Lower lobe of right lung (tissue), 2 donors: ENCODE measurements around the gene MACROD2. TPM values are rescaled to one million over a fixed set of nuclear protein-coding genes. Genes with fewer than 3 reads are reported as not detected.
A peak's percentile ranks its signal among the peaks of the same experiment; 100 is the strongest.

Experiments
- ATAC-seq, 2 donors: fragments of 200-7000 bp; cut with Tn5 transposase; one replicate each; pipeline ENCODE4 v1.9.1; 2020 to 2022; ENCODE audit warnings: mild to moderate bottlenecking in 2 of 2, moderate library complexity in 2 of 2
- DNase-seq: peaks from one replicate; pipeline ENCODE4 v3.0.0-alpha.2; 2020
- H3K27ac ChIP-seq: fragments of 200-600 bp; one replicate; pipeline ENCODE4 v1.8.0; 2022
- H3K27me3 ChIP-seq: fragments of 200-600 bp; one replicate; pipeline ENCODE4 v1.8.0; 2022; ENCODE audit warnings: low read depth
- H3K36me3 ChIP-seq: fragments of 200-600 bp; one replicate; pipeline ENCODE4 v1.8.0; 2022; ENCODE audit warnings: mild to moderate bottlenecking
- H3K4me1 ChIP-seq: fragments of 200-600 bp; one replicate; pipeline ENCODE4 v1.8.0; 2022
- H3K4me3 ChIP-seq: fragments of 200-600 bp; one replicate; pipeline ENCODE4 v1.8.0; 2022; ENCODE audit warnings: mild to moderate bottlenecking
- H3K9me3 ChIP-seq: fragments of 200-600 bp; one replicate; pipeline ENCODE4 v1.8.0; 2022
- CTCF ChIP-seq: fragments of 200-600 bp; IDR thresholded peaks from one replicate; pipeline ENCODE4 v1.8.0; 2022; ENCODE audit warnings: antibody characterized with exemption, mild to moderate bottlenecking
- intact Hi-C: fragments of 100-400 bp; cut with DNase I; formaldehyde crosslinking; loops from one replicate; pipeline ENCODE4 v1.11.0; 2022
- total RNA-seq: library from RNA; stranded (reverse); fragmentation: NEBNext Ultra II Directional; extraction: Animal tissue kit (Norgen Biotek cat#: 25700); gene quantifications from one replicate; pipeline ENCODE4 v1.2.1, GENCODE V29; 2021
- donor health status: DM: no; HTN: yes; CAD: no; lungs with severe emphysema.

MACROD2 gene
- total RNA-seq, 1 donor from 2014 or later: 73.0 TPM

GRCh38 chr20:15708984-15709598 is 1713.8 kb downstream of the MACROD2 start:
- H3K27me3 ChIP-seq: no peaks in the 10 kb centered on the region
- no peak for ATAC-seq
- DNase-seq: peak; percentile 60
- no peaks in the 10 kb centered on the region for H3K36me3 ChIP-seq
- intact Hi-C loops: no loop called here
- peak; percentile 56 for TF ChIP-seq CTCF
- H3K4me1 ChIP-seq: no peaks in the 10 kb centered on the region
- H3K27ac ChIP-seq: no peak overlapping the region
- no peaks in the 10 kb centered on the region for H3K9me3 ChIP-seq
- H3K4me3 ChIP-seq: no peak overlapping the region

- Histone ChIP-seq H3K4me3 (no peak overlapping the region), H3K27me3 (no peaks in the 10 kb centered on the region), H3K27ac (no peak overlapping the region), H3K9me3 (no peaks in the 10 kb centered on the region), H3K36me3 (no peaks in the 10 kb centered on the region), H3K4me1 (no peaks in the 10 kb centered on the region)
- no peak for ATAC-seq
- intact Hi-C loops: no loop called here
- TF ChIP-seq CTCF: no peak
- DNase-seq: no peak
These were observed 1715.3 kb downstream of the MACROD2 start for GRCh38 chr20:15710636-15711035.

- no peak overlapping the region for H3K4me3 ChIP-seq
- no peak for TF ChIP-seq CTCF
- H3K9me3 ChIP-seq: no peaks in the 10 kb centered on the region
- DNase-seq: no peak
- no peaks in the 10 kb centered on the region for H3K27me3 ChIP-seq
- H3K27ac ChIP-seq: no peak overlapping the region
- no peak for ATAC-seq
- H3K4me1 ChIP-seq: no peaks in the 10 kb centered on the region
- H3K36me3 ChIP-seq: no peaks in the 10 kb centered on the region
- intact Hi-C loops: no loop called here
These were observed 1715.9 kb downstream of the MACROD2 start for GRCh38 chr20:15711177-15711576.

- no peak for DNase-seq
- no peaks in the 10 kb centered on the region for H3K4me1 ChIP-seq
- H3K27ac ChIP-seq: no peak overlapping the region
- no peaks in the 10 kb centered on the region for H3K36me3 ChIP-seq
- no peaks in the 10 kb centered on the region for H3K9me3 ChIP-seq
- no peak for TF ChIP-seq CTCF
- H3K27me3 ChIP-seq: no peaks in the 10 kb centered on the region
- ATAC-seq: no peak
- intact Hi-C loops: no loop called here
- no peak overlapping the region for H3K4me3 ChIP-seq
These were observed 1720.9 kb downstream of the MACROD2 start for GRCh38 chr20:15716256-15716655.

- Histone ChIP-seq H3K27ac (no peak overlapping the region), H3K4me3 (no peak overlapping the region), H3K36me3 (no peaks in the 10 kb centered on the region), H3K4me1 (no peaks in the 10 kb centered on the region), H3K27me3 (no peaks in the 10 kb centered on the region), H3K9me3 (peaks cover 9% of the 10 kb centered on the region)
- DNase-seq (no peak), ATAC-seq (no peak)
- intact Hi-C loops: no loop called here
- TF ChIP-seq CTCF: no peak
These were observed 1731.1 kb downstream of the MACROD2 start for GRCh38 chr20:15726416-15726815.

GRCh38 chr20:15734052-15734451 is 1738.7 kb downstream of the MACROD2 start:
- Histone ChIP-seq H3K27me3 (no peaks in the 10 kb centered on the region), H3K4me3 (no peak overlapping the region), H3K4me1 (no peaks in the 10 kb centered on the region), H3K9me3 (no peaks in the 10 kb centered on the region), H3K27ac (no peak overlapping the region), H3K36me3 (no peaks in the 10 kb centered on the region)
- no peak for DNase-seq
- no peak for TF ChIP-seq CTCF
- intact Hi-C loops: no loop called here
- no peak for ATAC-seq
